Testis (tissue), 2 donors: ENCODE results near the gene EHMT1.

Experiments used
- POLR2A ChIP-seq: fragments of 450-650 bp; IDR thresholded peaks from one replicate; pipeline ENCODE4 v1.6.1; 2017; ENCODE audit warnings: antibody characterized with exemption, mild to moderate bottlenecking, moderate library complexity
- TF ChIP-seq, protein P1 (sequence below), 3 experiments: fragments of 450-650 bp in 2 of 3; fragments of 200-600 bp in 1 of 3; sonication (generic) in 1 of 3; IDR thresholded peaks; one replicate each; pipeline ENCODE4 v1.5.1; 2016 to 2019; ENCODE audit warnings: antibody characterized with exemption in 3 of 3, mild to moderate bottlenecking in 2 of 3, moderate library complexity in 1 of 3

GRCh38 chr9:137760426-137760825 is 141.6 kb downstream of the EHMT1 start:
- TF ChIP-seq, protein P1, sequence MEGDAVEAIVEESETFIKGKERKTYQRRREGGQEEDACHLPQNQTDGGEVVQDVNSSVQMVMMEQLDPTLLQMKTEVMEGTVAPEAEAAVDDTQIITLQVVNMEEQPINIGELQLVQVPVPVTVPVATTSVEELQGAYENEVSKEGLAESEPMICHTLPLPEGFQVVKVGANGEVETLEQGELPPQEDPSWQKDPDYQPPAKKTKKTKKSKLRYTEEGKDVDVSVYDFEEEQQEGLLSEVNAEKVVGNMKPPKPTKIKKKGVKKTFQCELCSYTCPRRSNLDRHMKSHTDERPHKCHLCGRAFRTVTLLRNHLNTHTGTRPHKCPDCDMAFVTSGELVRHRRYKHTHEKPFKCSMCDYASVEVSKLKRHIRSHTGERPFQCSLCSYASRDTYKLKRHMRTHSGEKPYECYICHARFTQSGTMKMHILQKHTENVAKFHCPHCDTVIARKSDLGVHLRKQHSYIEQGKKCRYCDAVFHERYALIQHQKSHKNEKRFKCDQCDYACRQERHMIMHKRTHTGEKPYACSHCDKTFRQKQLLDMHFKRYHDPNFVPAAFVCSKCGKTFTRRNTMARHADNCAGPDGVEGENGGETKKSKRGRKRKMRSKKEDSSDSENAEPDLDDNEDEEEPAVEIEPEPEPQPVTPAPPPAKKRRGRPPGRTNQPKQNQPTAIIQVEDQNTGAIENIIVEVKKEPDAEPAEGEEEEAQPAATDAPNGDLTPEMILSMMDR (IDR thresholded peaks at IDR 0.05) = no peak
- no peak for TF ChIP-seq POLR2A
